Liver (tissue), 9 donors: ENCODE measurements around the gene ZC2HC1C. TPM values are rescaled to one million over a fixed set of nuclear protein-coding genes. Genes with fewer than 3 reads are reported as not detected.

ENCODE experiments used
- DNase-seq: peaks from one replicate; pipeline ENCODE4 v3.0.0-alpha.2; 2017; ENCODE audit warnings: low spot score
- H3K27ac ChIP-seq, 2 donors: one replicate each; pipeline ENCODE4 v1.7.0; 2013; ENCODE audit warnings: inconsistent platforms in 2 of 2, low read length in 2 of 2, control low read depth in 1 of 2, low read depth in 1 of 2, mild to moderate bottlenecking in 1 of 2
- H3K27me3 ChIP-seq, 4 donors: one replicate each; pipeline versions ENCODE4 v1.6.1 to v1.7.0; 2013; ENCODE audit warnings: low read length in 3 of 4, inconsistent platforms in 1 of 4, mild to moderate bottlenecking in 1 of 4, moderate library complexity in 1 of 4; ENCODE audit not compliant: control insufficient read depth in 4 of 4, insufficient read depth in 4 of 4
- H3K36me3 ChIP-seq, 4 donors: one replicate each; pipeline versions ENCODE4 v1.6.1 to v1.7.0; 2013; ENCODE audit warnings: low read length in 3 of 4, mild to moderate bottlenecking in 3 of 4, low read depth in 1 of 4, moderate library complexity in 1 of 4; ENCODE audit not compliant: control insufficient read depth in 4 of 4, insufficient read depth in 3 of 4
- H3K4me1 ChIP-seq, 4 donors: one replicate each; pipeline versions ENCODE4 v1.6.1 to v1.7.0; 2013; ENCODE audit warnings: low read length in 3 of 4, mild to moderate bottlenecking in 3 of 4, moderate library complexity in 1 of 4; ENCODE audit not compliant: control insufficient read depth in 4 of 4, insufficient read depth in 4 of 4
- H3K4me3 ChIP-seq, 3 donors: one replicate each; pipeline versions ENCODE4 v1.6.1 to v1.7.0; 2013; ENCODE audit warnings: low read length in 3 of 3, control low read depth in 1 of 3, low read depth in 1 of 3, mild to moderate bottlenecking in 1 of 3
- H3K9ac ChIP-seq, 2 donors: one replicate each; pipeline ENCODE4 v1.7.0; 2013; ENCODE audit warnings: low read length in 2 of 2, mild to moderate bottlenecking in 2 of 2, moderate library complexity in 2 of 2, control low read depth in 1 of 2, low read depth in 1 of 2
- H3K9me3 ChIP-seq, 4 donors: one replicate each; pipeline versions ENCODE4 v1.6.1 to v1.7.0; 2013; ENCODE audit warnings: low read length in 3 of 4; ENCODE audit not compliant: control insufficient read depth in 4 of 4
- ATF3 ChIP-seq: IDR thresholded peaks from 2 replicates; pipeline ENCODE4 v1.6.1; 2016; ENCODE audit warnings: antibody characterized with exemption
- CTCF ChIP-seq: fragments of 150-350 bp; IDR thresholded peaks from 2 replicates; pipeline ENCODE4 v1.5.1; 2017; ENCODE audit warnings: improper control_type of control experiment, low read depth, low read length; ENCODE audit not compliant: missing input control
- EGR1 ChIP-seq, 2 donors: IDR thresholded peaks; 2 replicates each; pipeline ENCODE4 v1.6.1; 2016 to 2018; ENCODE audit warnings: antibody characterized with exemption in 2 of 2, low read depth in 2 of 2
- FOXA1 ChIP-seq: IDR thresholded peaks from 2 replicates; pipeline ENCODE4 v1.6.1; 2016; ENCODE audit warnings: antibody characterized with exemption
- FOXA2 ChIP-seq: IDR thresholded peaks from 2 replicates; pipeline ENCODE4 v1.6.1; 2016; ENCODE audit warnings: antibody characterized with exemption
- GABPA ChIP-seq, 2 donors: IDR thresholded peaks in 1 of 2; conservative IDR thresholded peaks in 1 of 2; 2 replicates each; pipeline ENCODE4 v1.6.1; 2016; ENCODE audit warnings: antibody characterized with exemption in 2 of 2, mild to moderate bottlenecking in 1 of 2, moderate library complexity in 1 of 2
- HNF4A ChIP-seq, 2 donors: conservative IDR thresholded peaks; 2 replicates each; pipeline ENCODE4 v1.6.1; 2016; ENCODE audit warnings: antibody characterized with exemption in 2 of 2, mild to moderate bottlenecking in 2 of 2
- HNF4G ChIP-seq: IDR thresholded peaks from 2 replicates; pipeline ENCODE4 v1.6.1; 2016; ENCODE audit warnings: antibody characterized with exemption
- JUND ChIP-seq, 2 donors: IDR thresholded peaks; 2 replicates each; pipeline ENCODE4 v1.6.1; 2016; ENCODE audit warnings: antibody characterized with exemption in 2 of 2
- MAX ChIP-seq: IDR thresholded peaks from 2 replicates; pipeline ENCODE4 v1.6.1; 2016; ENCODE audit warnings: antibody characterized with exemption
- NR2F2 ChIP-seq: IDR thresholded peaks from 2 replicates; pipeline ENCODE4 v1.6.1; 2016; ENCODE audit warnings: antibody characterized with exemption
- RAD21 ChIP-seq, 2 donors: IDR thresholded peaks; 2 replicates each; pipeline ENCODE4 v1.6.1; 2016; ENCODE audit warnings: antibody characterized with exemption in 2 of 2, mild to moderate bottlenecking in 2 of 2
- REST ChIP-seq: IDR thresholded peaks from 2 replicates; pipeline ENCODE4 v1.6.1; 2016; ENCODE audit warnings: antibody characterized with exemption, mild to moderate bottlenecking
- RXRA ChIP-seq, 2 donors: IDR thresholded peaks; 2 replicates each; pipeline ENCODE4 v1.6.1; 2017 to 2018; ENCODE audit warnings: antibody characterized with exemption in 2 of 2, mild to moderate bottlenecking in 1 of 2
- SP1 ChIP-seq: IDR thresholded peaks from 2 replicates; pipeline ENCODE4 v1.6.1; 2018; ENCODE audit warnings: antibody characterized with exemption, mild to moderate bottlenecking
- TAF1 ChIP-seq: conservative IDR thresholded peaks from 2 replicates; pipeline ENCODE4 v1.6.1; 2016; ENCODE audit warnings: antibody characterized with exemption, mild to moderate bottlenecking
- YY1 ChIP-seq: IDR thresholded peaks from 2 replicates; pipeline ENCODE4 v1.6.1; 2016; ENCODE audit warnings: antibody characterized with exemption, mild to moderate bottlenecking
- WGBS: extraction: QIAGEN DNeasy Blood & Tissue Kit; methylation state at CpG from one replicate; pipeline ENCODE4 v1.1.7; 2013; 5-methylcytosine and 5-hydroxymethylcytosine counted together
- polyA plus RNA-seq, 2 donors: library from polyadenylated mRNA; stranded (reverse) in 1 of 2; unstranded in 1 of 2; fragments of 200-250 nt in 1 of 2; fragments of >200 nt in 1 of 2; fragmentation: Nextera tagmentation in 1 of 2; extraction: Ambion mirVana in 1 of 2; gene quantifications; one replicate each; pipeline versions ENCODE4 v1.2.1 to v1.2.3, GENCODE V29; 2013 to 2015
- total RNA-seq, 2 donors: library from RNA; depleted of rRNA; stranded (reverse); fragments of >200 nt; gene quantifications; one replicate each; pipeline ENCODE4 v1.2.3, GENCODE V29; 2014
- donor health status: healthy.
- donor health status: healthy.
- donor health status: healthy.
- donor health status: healthy.
- donor health status: healthy.

ZC2HC1C gene
- total and polyA plus RNA-seq, 4 donors = 0.56 to 5.9 (median 3.5) TPM

- Histone ChIP-seq H3K4me1 (no peaks in the 10 kb centered on the region), H3K9me3 (no peaks in the 10 kb centered on the region), H3K27me3 (no peaks in the 10 kb centered on the region), H3K9ac (no peak overlapping the region), H3K4me3 (no peak overlapping the region), H3K36me3 (peaks cover 1 to 29% (median 22%) of the 10 kb centered on the region in 4 donors), H3K27ac (no peak overlapping the region)
- no peak for DNase-seq
- TF ChIP-seq TAF1 = no peak
- WGBS = 72% methylated on average over 4 of the region's 4 CpGs
Observed at GRCh38 chr14:75079521-75079920, 10.1 kb downstream of the ZC2HC1C start.

- no peak for DNase-seq
- no peak overlapping the region for H3K9ac ChIP-seq
- H3K4me3 ChIP-seq = no peak overlapping the region
- WGBS = 77% methylated on average over 2 of the region's 2 CpGs
- no peaks in the 10 kb centered on the region for H3K4me1 ChIP-seq
- no peak for TF ChIP-seq HNF4G
- no peak for TF ChIP-seq SP1
- no peak for TF ChIP-seq EGR1 (IDR thresholded peaks at IDR 0.05; ENCODE audit: low read depth in 2 of 2)
- TF ChIP-seq HNF4A (conservative IDR thresholded peaks at IDR 0.05) = no peak
- no peak for TF ChIP-seq MAX
- TF ChIP-seq TAF1 = no peak
- no peak for TF ChIP-seq FOXA1
- TF ChIP-seq JUND (IDR thresholded peaks at IDR 0.05) = no peak
- no peak for TF ChIP-seq GABPA (IDR thresholded peaks at IDR 0.05 in 1 of 2, conservative IDR thresholded peaks at IDR 0.05 in 1 of 2)
- TF ChIP-seq CTCF = no peak
- no peak for TF ChIP-seq RXRA (IDR thresholded peaks at IDR 0.05)
- no peak for TF ChIP-seq ATF3
- TF ChIP-seq FOXA2 = no peak
- no peak for TF ChIP-seq NR2F2
- TF ChIP-seq RAD21 (IDR thresholded peaks at IDR 0.05) = no peak
- no peak for TF ChIP-seq YY1
- TF ChIP-seq REST = no peak
- no peaks in the 10 kb centered on the region for H3K27me3 ChIP-seq
- no peak overlapping the region for H3K27ac ChIP-seq
- H3K36me3 ChIP-seq = peaks cover 7 to 47% (median 34%) of the 10 kb centered on the region in 4 donors
- H3K9me3 ChIP-seq = no peaks in the 10 kb centered on the region
Observed at GRCh38 chr14:75081660-75082229, 12.3 kb downstream of the ZC2HC1C start.
